Astrocyte of the spinal cord (primary cell): ENCODE results near the gene SORBS2.

ENCODE experiments used
- DNase-seq: peaks from one replicate; pipeline ENCODE4 v3.0.0; 2011; ENCODE audit warnings: low read depth, low spot score
- H3K4me3 ChIP-seq: 2 replicates; pipeline ENCODE4 v1.5.1; 2011; ENCODE audit warnings: low read depth, mild to moderate bottlenecking, low read length, moderate library complexity
- CTCF ChIP-seq: IDR thresholded peaks from 2 replicates; pipeline ENCODE4 v1.5.1; 2012; ENCODE audit warnings: low read depth, mild to moderate bottlenecking, low read length, inconsistent platforms
- in situ Hi-C: cut with HindIII; loops from 2 replicates; pipeline ENCODE4 v1.10.0; 2017; ENCODE audit warnings: low sequenced_read_pairs

Gene SORBS2

GRCh38 chr4:185602397-185602796, 209.6 kb downstream of the SORBS2 start:
- no peak for TF ChIP-seq CTCF
- in situ Hi-C loops: no loop called here
- H3K4me3 ChIP-seq: no peak overlapping the region
- DNase-seq: no peak

GRCh38 chr4:185600801-185601434, 211.1 kb downstream of the SORBS2 start:
- no peak overlapping the region for H3K4me3 ChIP-seq
- no peak for TF ChIP-seq CTCF
- no peak for DNase-seq
- in situ Hi-C loops: no loop called here

GRCh38 chr4:185599553-185600243, 212.3 kb downstream of the SORBS2 start:
- H3K4me3 ChIP-seq: no peak overlapping the region
- in situ Hi-C loops: no loop called here
- no peak for DNase-seq
- TF ChIP-seq CTCF: no peak

GRCh38 chr4:185598846-185599552, 213.0 kb downstream of the SORBS2 start:
- no peak for TF ChIP-seq CTCF
- in situ Hi-C loops: no loop called here
- DNase-seq: no peak
- no peak overlapping the region for H3K4me3 ChIP-seq

GRCh38 chr4:185597532-185598188, 214.3 kb downstream of the SORBS2 start:
- in situ Hi-C loops: no loop called here

More at GRCh38 chr4:185597532-185598188, 214.3 kb downstream of the SORBS2 start:
- TF ChIP-seq CTCF: peak; percentile 99
- no peak overlapping the region for H3K4me3 ChIP-seq
- DNase-seq: peak; percentile 80
